Measurements from ENCODE around the gene ZNF740.
A peak's percentile ranks its signal among the peaks of the same experiment; 100 is the strongest.

ZNF740 gene

DNA sequence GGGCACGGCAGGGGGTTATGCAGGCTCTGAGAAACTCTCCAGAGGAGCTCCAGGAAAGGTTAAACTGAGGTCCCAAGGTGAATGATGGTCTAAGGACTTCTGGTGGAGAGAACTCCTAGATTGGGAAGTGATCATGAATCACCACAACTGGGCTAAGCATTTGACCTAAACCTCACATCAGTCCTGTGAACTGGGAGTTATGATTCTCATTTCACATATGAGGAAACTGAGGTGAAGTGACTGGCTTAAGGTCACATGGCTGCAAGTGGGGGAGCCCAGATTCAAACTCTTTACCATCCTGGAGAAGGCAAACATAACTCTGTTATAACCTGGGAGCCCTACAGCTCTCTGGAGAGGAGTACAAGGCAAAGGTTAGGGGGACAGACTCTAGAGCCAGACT, 47.3 kb downstream of the ZNF740 start:
- DNase-seq = no peak

DNA sequence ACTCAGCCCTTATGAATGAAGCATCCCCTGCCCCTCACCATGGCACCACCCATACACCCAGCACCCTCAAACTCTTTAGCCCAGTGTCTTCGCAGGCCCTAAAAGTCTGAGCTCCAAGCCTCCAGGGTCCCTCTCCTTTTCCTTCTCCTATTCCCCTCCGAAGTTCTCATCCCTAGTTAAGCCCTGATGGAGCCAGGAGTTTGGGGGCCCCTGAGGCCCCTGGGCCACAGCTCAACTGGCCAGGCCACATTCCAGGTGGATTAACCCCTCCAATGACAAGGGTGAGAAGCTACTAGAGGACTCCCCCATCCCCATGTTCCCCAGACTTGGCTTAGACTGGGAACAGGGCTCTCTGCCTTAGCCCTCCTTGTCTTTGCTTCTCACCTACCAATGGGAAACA, 48.9 kb downstream of the ZNF740 start:
- DNase-seq = no peak

DNA sequence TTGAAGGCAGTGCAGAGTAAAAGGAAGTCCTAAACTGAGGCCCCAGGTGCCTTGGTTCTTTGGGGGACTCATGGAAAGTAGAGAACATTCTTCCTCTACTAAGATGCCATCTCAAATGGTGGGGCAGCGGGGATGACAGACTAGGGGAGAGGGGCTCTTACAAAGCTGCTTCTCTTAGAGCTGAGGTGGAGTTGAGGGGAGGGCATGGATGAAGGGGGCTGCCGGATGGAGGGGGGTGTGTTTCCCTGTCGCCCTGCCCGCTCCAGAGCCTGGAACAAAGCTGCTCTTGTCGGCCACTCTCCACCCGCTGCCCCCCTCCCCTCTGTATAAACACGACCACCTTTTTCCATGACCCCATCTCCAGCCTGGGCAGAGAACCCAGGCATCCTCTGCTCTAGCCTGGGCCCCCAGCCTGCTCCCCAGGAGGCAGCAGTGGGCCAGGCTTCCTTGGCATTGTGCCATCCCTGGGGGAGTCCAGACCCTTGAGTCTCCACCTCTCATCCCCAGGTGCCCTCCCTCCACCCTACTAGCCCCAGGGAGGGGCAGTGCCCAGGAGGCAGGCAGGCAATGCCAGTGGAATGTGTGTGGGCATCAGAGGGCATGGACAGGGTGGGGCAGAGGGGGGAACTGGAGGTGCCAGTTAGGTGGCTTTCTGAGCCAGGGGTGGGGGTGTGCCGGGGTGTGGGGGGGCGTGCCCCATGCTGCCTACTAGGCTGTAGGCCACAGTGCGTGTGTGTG, 49.8 kb downstream of the ZNF740 start:
- no peak for DNase-seq

DNA sequence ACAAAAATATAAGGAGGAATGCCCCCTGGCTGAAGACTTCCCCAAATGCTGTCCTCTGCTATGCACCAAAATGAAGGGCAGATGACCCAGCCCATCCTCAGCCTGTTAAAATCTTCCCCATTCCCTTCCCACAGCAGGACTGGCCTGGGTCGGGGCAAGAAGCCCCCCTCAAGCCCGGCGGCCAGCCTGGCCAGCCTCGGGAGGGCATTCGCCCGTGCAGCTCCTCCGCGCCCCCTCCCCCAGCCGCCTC, 51.1 kb downstream of the ZNF740 start:
- DNase-seq = no peak

DNA sequence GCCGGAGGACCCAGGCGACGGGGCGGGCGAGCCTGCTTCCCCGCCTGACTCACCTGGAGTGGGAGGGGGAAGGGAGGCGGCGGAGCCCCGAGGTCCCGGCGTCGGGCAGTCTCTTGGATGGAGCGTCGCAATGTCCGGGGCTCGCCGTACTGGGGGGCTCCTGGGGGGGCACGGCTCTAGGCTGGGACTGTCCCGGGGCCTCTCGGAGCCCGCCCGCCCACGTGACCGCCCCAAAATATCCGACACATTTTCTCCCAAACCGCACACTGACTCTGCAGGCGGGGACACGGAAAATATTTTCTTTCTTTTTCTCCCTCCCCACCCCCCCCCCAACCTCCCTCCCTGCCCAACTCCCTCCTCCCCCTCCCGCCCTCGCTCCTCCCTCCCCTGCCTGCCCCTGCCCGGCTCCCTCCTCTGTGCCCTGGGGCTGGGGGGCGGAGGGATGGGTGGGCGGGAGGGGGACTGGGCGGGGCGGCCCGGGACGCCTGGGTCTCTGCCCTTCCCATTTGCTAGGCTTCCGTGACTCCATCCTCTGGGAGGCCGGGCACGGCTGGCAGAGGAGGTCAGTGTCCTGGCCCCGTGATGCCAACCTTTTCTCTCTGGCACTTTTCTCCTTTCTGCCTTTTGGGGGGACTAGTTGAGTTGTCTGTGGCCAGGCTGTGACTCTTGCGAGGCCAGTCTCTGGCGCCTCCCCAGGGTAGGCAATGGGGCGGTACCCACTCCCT, 51.6 kb downstream of the ZNF740 start, which contains the start of gene RARG:
Gene RARG, minus strand, starts transcription at position 289 of the 725 bp plus-strand sequence. CDS start 4,664 bp downstream, outside the sequence.
- peak; percentile 72 for DNase-seq

DNA sequence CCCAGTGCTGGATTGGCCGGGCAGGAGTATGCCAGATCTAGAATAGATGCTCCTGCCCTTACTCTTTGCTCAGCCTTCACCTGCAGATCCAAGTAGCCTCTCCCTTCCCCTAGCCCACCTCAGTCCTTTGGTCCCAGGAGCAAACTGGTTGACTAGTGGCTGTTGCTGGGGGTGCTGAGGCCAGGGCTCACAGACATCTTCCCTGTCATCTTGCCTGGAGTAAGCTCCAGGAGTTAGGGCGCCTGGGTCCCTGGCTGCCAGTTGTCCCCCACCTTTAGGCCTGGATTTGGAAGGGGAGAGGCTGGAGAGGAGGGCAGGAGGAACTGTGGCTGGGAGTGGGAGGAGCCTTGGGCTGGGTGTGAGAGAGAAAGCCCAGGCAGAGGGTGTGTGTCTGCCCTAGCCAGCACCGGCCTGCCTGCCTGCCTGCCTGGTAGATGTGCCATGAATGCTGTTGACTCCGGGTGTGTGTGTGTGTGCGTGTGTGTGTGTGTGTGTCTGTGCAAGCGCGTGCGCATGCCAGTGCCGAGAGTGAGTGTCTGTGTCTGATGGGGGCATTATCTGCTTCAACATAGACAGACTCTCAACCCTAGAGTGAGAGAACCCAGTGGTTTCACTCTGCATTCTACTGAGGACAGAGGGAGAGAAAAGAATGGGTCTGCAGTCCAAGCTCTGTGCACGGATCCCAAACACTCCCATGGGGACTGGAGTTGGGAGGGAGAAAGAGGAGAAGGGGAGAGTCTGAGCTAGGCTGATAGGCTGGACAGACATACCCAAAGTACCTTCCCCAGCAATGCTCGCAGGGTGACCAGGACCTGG, 52.3 kb downstream of the ZNF740 start:
- no peak for DNase-seq

DNA sequence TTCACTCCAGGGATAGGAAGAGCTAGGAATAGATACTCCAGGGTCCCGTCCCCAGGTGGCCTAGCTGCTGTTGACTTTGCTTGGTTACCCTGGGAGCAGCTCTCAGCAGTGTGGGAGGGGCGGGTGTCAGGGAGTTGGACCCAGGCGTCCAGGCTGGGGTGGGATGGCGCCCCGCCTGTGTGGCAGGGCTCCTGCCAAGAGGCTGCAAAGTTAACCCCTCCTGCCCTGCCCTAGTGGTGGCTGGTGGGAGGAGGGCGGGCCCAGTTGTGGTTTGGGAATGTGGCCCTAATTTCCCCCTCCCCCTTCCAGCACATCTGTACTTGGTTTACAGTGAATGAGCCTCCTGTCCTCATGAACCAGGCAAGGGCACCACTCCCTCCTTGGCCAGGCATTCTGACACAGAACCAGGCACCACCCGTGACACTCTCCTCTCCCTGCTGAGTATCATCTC, 53.2 kb downstream of the ZNF740 start:
- DNase-seq = no peak

DNA sequence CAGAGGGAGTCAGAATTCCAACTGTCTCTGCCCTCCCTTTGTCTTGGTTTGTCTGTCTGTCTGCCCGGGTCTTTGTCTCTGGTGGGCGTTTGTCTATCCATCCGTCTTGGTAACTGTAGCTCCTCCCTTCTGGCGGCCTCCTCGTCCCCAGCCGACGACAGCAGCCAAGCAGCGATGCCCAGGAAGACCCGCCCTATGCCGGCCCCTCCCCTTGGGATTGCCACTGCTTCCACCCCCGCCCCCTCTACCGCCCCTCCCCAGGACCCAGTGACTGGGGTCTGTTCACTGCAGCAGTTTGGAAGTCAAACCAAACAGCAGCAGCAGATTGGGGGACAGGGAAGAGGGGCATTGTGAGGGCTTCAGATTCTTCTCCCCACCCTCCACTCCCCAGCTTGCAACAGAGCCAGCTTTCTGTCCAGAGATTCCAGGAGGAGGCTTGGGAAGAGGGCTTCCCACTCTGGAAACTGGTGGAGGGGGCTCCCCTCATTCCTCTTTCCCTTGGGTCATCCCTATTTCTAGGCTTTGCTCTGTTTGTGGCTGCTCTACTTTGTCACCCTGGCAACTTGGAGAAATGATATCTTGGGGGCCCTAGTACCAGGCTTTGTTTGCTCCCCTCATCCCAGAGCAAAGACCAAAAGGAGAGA, 53.9 kb downstream of the ZNF740 start:
- DNase-seq = no peak

DNA sequence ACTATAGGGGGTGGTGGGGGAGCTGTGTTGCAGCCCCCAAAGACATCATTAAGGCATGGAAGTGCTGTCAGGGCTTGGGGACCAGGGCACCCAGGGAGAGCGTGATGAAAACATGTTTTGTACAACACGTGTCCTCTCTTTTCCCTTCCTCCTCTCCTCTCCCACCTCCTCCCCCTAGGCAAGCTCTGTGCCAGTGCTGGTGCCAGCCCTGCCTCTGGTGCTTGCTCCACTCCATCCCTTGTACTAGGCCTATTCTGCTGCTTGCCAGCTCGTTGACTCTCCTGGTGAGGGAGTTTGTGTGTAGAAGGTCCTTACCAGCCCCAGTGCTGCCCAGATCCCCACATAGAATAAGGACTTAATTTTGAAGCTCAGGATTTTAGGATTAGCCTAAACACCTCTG, 54.6 kb downstream of the ZNF740 start:
- DNase-seq = no peak

DNA sequence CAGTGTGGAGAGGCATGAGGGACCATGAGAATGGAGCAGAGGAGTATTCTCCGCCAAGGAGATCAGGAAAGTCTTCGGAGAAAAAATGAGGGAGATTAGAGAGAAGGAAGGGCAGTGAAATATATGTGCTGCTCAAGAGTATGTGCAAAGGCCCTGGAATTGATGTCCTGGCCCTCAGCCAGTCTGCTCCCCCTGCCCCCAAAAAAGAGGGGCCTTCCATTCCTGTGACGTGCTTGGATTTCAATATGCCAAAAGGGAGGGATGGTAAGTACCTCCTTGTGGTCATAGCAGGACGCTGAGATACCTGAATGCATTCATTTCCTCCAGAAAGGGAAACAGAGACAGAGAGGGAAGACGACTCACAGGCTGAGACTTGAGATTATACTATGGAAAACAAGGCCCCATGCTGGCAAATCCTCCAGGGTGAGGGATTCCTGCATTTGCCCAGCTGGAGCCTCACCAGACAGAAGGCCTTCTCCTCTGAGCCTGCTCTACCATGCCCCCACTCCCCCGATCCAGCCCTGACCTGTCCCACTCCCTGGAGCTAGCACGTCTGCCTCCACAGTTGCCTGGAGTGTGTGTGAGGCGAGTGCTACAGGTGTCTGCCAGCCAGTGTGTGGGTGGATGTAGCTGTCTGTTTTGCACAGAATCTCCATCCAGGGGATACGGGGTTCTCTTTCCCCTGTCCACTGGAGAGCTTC, 55.4 kb downstream of the ZNF740 start:
- DNase-seq = no peak

DNA sequence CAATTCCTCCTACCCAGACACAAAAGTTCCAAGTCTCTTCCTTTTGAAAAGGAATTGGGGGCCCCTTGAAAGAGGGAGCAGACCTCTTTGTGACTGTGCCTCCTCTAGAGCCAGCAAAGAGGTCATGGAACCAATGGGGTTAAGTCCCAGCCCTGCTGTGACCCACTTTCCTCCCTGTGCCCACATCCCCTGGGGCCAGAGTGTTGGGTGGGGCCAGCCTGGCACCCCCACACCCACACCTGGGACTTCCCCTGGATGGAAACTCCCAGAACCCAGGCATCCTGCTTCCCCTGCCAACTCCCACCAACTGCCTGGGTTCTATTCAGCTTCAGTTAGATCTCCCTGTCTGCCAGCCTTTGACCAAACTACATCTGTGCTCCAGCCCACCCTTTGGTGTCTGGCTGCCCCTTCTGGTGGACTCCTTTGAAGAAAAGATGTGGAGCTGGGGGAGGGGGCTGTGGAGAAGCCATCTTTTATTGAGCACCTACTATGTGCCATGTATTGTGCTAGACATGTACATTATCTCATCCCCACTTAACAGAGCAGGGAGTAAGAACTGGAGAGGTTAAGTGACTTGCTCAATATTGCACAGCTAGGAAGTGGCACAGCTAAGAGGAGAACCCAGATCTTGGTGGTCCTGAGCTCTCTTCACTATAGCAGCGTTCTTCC, 56.1 kb downstream of the ZNF740 start:
- DNase-seq = no peak

DNA sequence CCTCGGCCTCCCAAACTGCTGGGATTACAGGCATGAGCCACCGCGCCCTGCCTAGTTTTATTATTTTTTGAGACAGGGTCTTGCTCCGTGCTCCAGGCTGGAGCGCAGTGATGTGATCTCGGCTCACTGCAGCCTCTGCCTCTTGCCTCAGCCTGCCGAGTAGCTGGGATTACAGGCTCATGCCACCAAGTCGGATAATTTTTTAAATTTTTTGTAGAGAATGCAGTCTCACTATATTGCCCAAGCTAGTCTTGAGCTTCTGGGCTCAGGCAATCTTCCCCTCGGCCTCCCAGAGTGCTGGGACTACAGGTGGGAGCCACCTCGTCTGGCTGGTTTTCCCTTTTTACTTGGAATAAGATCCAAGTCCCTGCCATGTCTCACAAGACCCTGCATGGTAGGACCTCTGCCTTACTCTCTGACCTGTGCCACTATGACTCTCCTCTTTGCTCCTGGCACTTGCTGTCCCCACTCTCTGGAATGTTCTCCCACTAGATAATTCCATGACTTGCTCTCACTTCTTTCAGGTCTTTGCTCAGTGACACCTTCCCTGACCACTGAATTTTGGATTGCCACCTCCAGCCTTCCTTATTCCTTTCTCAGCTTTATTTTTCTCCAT, 59.2 kb downstream of the ZNF740 start:
- DNase-seq = no peak

DNA sequence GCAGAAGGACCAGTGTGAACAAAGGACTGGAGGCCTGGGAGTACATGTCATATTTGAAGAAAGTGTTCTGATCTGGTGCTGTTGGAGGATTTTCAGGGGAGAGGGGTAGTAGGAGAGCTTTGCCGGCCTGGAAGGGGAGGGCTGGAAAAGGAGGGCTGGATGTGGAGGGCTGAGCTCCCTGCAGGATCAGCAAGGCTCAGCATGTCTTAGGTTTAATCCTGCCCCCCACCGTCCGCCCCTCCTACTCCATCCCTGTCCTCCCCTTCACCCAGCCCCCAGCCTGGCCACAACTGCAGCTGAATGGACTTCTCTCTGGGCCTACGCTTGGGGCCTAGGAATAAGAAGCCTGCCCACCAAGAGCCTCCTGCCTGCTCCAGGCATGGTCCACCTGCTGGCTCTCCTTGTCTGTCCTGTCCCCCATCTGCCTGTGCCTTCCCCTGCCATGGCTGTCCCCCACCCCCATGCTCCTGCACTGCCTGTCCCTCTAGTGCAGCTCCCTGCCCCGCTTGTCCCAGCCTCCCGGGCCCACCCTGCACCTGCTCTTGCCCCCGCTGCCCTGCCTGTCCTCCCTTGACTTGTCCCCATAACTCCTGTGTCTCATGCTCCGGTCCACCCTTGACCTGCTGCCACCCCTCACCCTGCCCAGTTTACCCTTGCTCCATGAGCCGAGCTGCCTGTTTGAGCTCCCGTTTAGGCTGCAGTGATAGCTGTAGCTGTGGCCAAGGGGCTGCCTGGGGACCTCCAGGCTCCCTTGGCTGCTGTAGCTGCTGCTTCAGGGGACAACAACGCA, 61.3 kb downstream of the ZNF740 start:
- DNase-seq = no peak

DNA sequence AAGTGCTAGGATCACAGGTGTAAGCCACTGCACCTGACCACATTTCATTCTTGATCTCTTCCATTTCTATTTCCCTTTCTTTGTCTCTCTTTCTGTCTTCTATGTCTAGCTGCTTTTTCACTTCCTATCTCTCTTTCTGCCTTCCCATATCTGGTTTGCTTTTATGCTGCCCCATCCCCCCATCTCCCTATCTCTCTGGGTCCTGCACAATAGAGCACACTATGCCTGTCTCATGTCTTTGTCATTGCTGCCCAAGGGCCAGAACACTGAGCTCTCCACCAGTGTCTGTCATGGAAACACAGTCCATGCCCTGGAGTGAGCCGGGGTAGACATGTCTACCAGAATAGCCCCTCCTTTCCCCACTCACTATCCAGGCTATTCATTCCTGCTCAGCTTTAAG, 63.8 kb downstream of the ZNF740 start:
- no peak for DNase-seq
